CD4-positive, alpha-beta T cell (primary cell): ENCODE results near the gene EPG5. TPM values are rescaled to one million over a fixed set of nuclear protein-coding genes. Genes with fewer than 3 reads are reported as not detected.

Experiments
- ATAC-seq: fragments of 200-7000 bp; cut with Tn5 transposase; one replicate; pipeline ENCODE4 v1.10.0; 2022; ENCODE audit warnings: mild to moderate bottlenecking; ENCODE audit not compliant: poor library complexity
- CTCF ChIA-PET: fragments of 350-600 bp; sonication (Branson Sonifier 250); formaldehyde crosslinking; loops from one replicate; lab custom pipeline; 2021; ENCODE audit warnings: antibody characterized with exemption, inconsistent platforms; lab: Charles Lee
- POLR2A ChIA-PET: fragments of 350-600 bp; sonication (Branson Sonifier 250); formaldehyde crosslinking; loops from one replicate; lab custom pipeline; 2021; ENCODE audit warnings: antibody characterized with exemption, inconsistent platforms; lab: Charles Lee
- DNase-seq, 14 experiments: peaks; one replicate each; pipeline ENCODE4 v3.0.0-alpha.2; 2013 to 2020; ENCODE audit warnings: mixed read lengths in 2 of 14
- H3K27ac ChIP-seq, 2 donors: one replicate each; pipeline versions ENCODE4 v1.5.1 to v1.7.0; 2013; ENCODE audit warnings: low read length in 2 of 2, low read depth in 1 of 2, mild to moderate bottlenecking in 1 of 2
- H3K27me3 ChIP-seq, 2 experiments: 1 replicate in 1 of 2; 2 replicates in 1 of 2; pipeline versions ENCODE4 v1.6.1 to v1.7.0; 2013; ENCODE audit warnings: low read length in 2 of 2, control low read depth in 1 of 2, mild to moderate bottlenecking in 1 of 2, moderate library complexity in 1 of 2; ENCODE audit not compliant: insufficient read depth in 2 of 2, control insufficient read depth in 1 of 2
- H3K36me3 ChIP-seq: one replicate; pipeline ENCODE4 v1.6.1; 2013; ENCODE audit warnings: low read length, control low read depth; ENCODE audit not compliant: insufficient read depth
- H3K4me1 ChIP-seq: one replicate; pipeline ENCODE4 v1.6.1; 2013; ENCODE audit warnings: low read length, control low read depth; ENCODE audit not compliant: insufficient read depth
- H3K4me3 ChIP-seq: one replicate; pipeline ENCODE4 v1.5.1; 2013; ENCODE audit warnings: mild to moderate bottlenecking, low read length, moderate library complexity
- H3K9me3 ChIP-seq, 2 experiments: 1 replicate in 1 of 2; 2 replicates in 1 of 2; pipeline versions ENCODE4 v1.6.1 to v1.7.0; 2013; ENCODE audit warnings: low read length in 2 of 2, mild to moderate bottlenecking in 2 of 2, control low read depth in 1 of 2, moderate library complexity in 1 of 2; ENCODE audit not compliant: control insufficient read depth in 1 of 2, insufficient read depth in 1 of 2
- H3K27ac Mint-ChIP-seq: one replicate; pipeline ENCODE4 v1.8.0; 2020; ENCODE audit warnings: mixed read lengths
- H3K27me3 Mint-ChIP-seq: one replicate; pipeline ENCODE4 v1.8.0; 2021; ENCODE audit warnings: mixed read lengths
- H3K36me3 Mint-ChIP-seq: one replicate; pipeline ENCODE4 v1.8.0; 2021; ENCODE audit warnings: low read depth, mixed read lengths
- H3K4me1 Mint-ChIP-seq: one replicate; pipeline ENCODE4 v1.8.0; 2021; ENCODE audit warnings: low read depth, mixed read lengths
- H3K4me3 Mint-ChIP-seq: one replicate; pipeline ENCODE4 v1.8.0; 2020; ENCODE audit warnings: mild to moderate bottlenecking, mixed read lengths
- H3K9me3 Mint-ChIP-seq: one replicate; pipeline ENCODE4 v1.8.0; 2020; ENCODE audit warnings: mixed read lengths
- CTCF ChIP-seq: fragments of 200-600 bp; IDR thresholded peaks from one replicate; pipeline ENCODE4 v1.8.0; 2022; ENCODE audit warnings: antibody characterized with exemption, mild to moderate bottlenecking
- intact Hi-C, 2 experiments: fragments of 100-400 bp; cut with DNase I in 1 of 2; cut with micrococcal nuclease in 1 of 2; formaldehyde crosslinking; loops; one replicate each; pipeline versions ENCODE4 v1.15.1 to v1.9.0; 2023 to 2025; cut with DNase I, micrococcal nuclease
- total RNA-seq, 174 experiments: library from RNA in 2 of 174; stranded (reverse) in 2 of 174; gene quantifications; one replicate each; pipeline ENCODE4 v1.2.3 and lab custom pipeline; 2021 to 2026

Gene EPG5
- total RNA-seq, 2 experiments from 2014 or later: 25.3 to 26.9 TPM

GRCh38 chr18:45920367-45920766 is 46.8 kb downstream of the EPG5 start:
- Histone ChIP-seq H3K4me1 (peaks cover 7% of the 10 kb centered on the region), H3K9me3 (no peaks in the 10 kb centered on the region), H3K27me3 (no peaks in the 10 kb centered on the region), H3K27ac (no peak overlapping the region), H3K36me3 (peaks cover 81% of the 10 kb centered on the region), H3K4me3 (no peak overlapping the region)
- ChIA-PET CTCF (no interaction called here), POLR2A (no interaction called here)
- ATAC-seq (no peak), DNase-seq (peak in 4 of 14 experiments; percentile 8 to 25 (median 17))
- intact Hi-C loops: loop anchor here (5.0 to 10.0 kb wide), 3 partner anchors 54 to 172 kb away; partner anchors contain the start of gene PSTPIP2 (in 1 of the 2)
- Mint-ChIP-seq H3K4me3 (no peak overlapping the region), H3K27ac (no peak overlapping the region), H3K4me1 (peaks cover 18% of the 10 kb centered on the region), H3K27me3 (no peaks in the 10 kb centered on the region), H3K36me3 (peaks cover 93% of the 10 kb centered on the region), H3K9me3 (no peaks in the 10 kb centered on the region)
- TF ChIP-seq CTCF: no peak

GRCh38 chr18:45916302-45916701 is 50.8 kb downstream of the EPG5 start:
- no peak overlapping the region for H3K27ac ChIP-seq
- Mint-ChIP-seq H3K4me3 (no peak overlapping the region), H3K27ac (no peak overlapping the region), H3K36me3 (peaks cover 88% of the 10 kb centered on the region), H3K4me1 (peaks cover 14% of the 10 kb centered on the region), H3K27me3 (no peaks in the 10 kb centered on the region), H3K9me3 (no peaks in the 10 kb centered on the region)
- POLR2A ChIA-PET: no interaction called here
- H3K27me3 ChIP-seq: no peaks in the 10 kb centered on the region
- no peaks in the 10 kb centered on the region for H3K9me3 ChIP-seq
- no peak for TF ChIP-seq CTCF
- CTCF ChIA-PET: interaction anchor here (1.2 kb wide), 1 partner anchor 158 kb away, joined by 3 read pairs; no protein-coding TSS in a partner anchor
- H3K36me3 ChIP-seq: peaks cover 73% of the 10 kb centered on the region
- intact Hi-C loops: no loop called here
- peaks cover 7% of the 10 kb centered on the region for H3K4me1 ChIP-seq
- ATAC-seq (no peak), DNase-seq (peak in 2 of 14 experiments; percentile 19 to 29)
- H3K4me3 ChIP-seq: no peak overlapping the region

- CTCF ChIA-PET: interaction anchor here (0.5 kb wide), 1 partner anchor 14 kb away, joined by 3 read pairs; no protein-coding TSS in a partner anchor
- Histone ChIP-seq H3K36me3 (peaks cover 82% of the 10 kb centered on the region), H3K27ac (no peak overlapping the region), H3K27me3 (no peaks in the 10 kb centered on the region), H3K4me3 (no peak overlapping the region), H3K4me1 (no peaks in the 10 kb centered on the region), H3K9me3 (no peaks in the 10 kb centered on the region)
- H3K9me3 Mint-ChIP-seq: no peaks in the 10 kb centered on the region
- ATAC-seq (no peak), DNase-seq (no peak)
- TF ChIP-seq CTCF: no peak
- H3K4me3 Mint-ChIP-seq: no peak overlapping the region
- H3K27me3 Mint-ChIP-seq: no peaks in the 10 kb centered on the region
- POLR2A ChIA-PET: no interaction called here
- intact Hi-C loops: loop anchor here in 1 of 2 experiments (1.0 kb wide), 1 partner anchor 23 kb away; no protein-coding TSS in a partner anchor
- H3K36me3 Mint-ChIP-seq: peaks cover 86% of the 10 kb centered on the region
- no peak overlapping the region for H3K27ac Mint-ChIP-seq
- H3K4me1 Mint-ChIP-seq: no peaks in the 10 kb centered on the region
Measured at GRCh38 chr18:45913276-45913675, 53.9 kb downstream of the EPG5 start.
